HL-60 (cell line): ENCODE results near the gene MRPL23.

Experiments used
- DNase-seq, 2 experiments: peaks; one replicate each; pipeline ENCODE4 v3.0.0-alpha.2; 2010 to 2020; ENCODE audit warnings: low read depth in 1 of 2, low spot score in 1 of 2
- H3K27ac ChIP-seq: fragments of 250-450 bp; sonication (Bioruptor Pico); replicated peaks from 2 replicates; pipeline ENCODE4 v1.5.1; 2020; ENCODE audit warnings: mild to moderate bottlenecking, moderate library complexity
- H3K27me3 ChIP-seq: fragments of 250-450 bp; sonication (Bioruptor Pico); 2 replicates; pipeline ENCODE4 v1.5.1; 2021; ENCODE audit warnings: mild to moderate bottlenecking, moderate library complexity; ENCODE audit not compliant: insufficient read depth, poor library complexity, severe bottlenecking
- H3K4me3 ChIP-seq: replicated peaks from 2 replicates; pipeline ENCODE4 v1.5.1; 2011; ENCODE audit warnings: mild to moderate bottlenecking, control low read depth, low read length; ENCODE audit not compliant: insufficient read depth
- GABPA ChIP-seq: IDR thresholded peaks from 2 replicates; pipeline ENCODE4 v1.6.1; 2012; ENCODE audit warnings: low read depth
- POLR2AphosphoS5 ChIP-seq: IDR thresholded peaks from 2 replicates; pipeline ENCODE4 v1.6.1; 2012; ENCODE audit warnings: low read depth
- SPI1 ChIP-seq: IDR thresholded peaks from 2 replicates; pipeline ENCODE4 v1.6.1; 2012; ENCODE audit warnings: low read depth, mild to moderate bottlenecking, borderline replicate concordance
- TF ChIP-seq, protein P1 (sequence below): IDR thresholded peaks from 2 replicates; pipeline ENCODE4 v1.6.1; 2012; ENCODE audit warnings: low read depth; ENCODE audit not compliant: insufficient replicate concordance
- TF ChIP-seq, protein P2 (sequence below): IDR thresholded peaks from one replicate; pipeline ENCODE4 v1.5.1; 2011; ENCODE audit warnings: low read length, control low read depth, inconsistent platforms; ENCODE audit not compliant: insufficient read depth

MRPL23 gene

DNA sequence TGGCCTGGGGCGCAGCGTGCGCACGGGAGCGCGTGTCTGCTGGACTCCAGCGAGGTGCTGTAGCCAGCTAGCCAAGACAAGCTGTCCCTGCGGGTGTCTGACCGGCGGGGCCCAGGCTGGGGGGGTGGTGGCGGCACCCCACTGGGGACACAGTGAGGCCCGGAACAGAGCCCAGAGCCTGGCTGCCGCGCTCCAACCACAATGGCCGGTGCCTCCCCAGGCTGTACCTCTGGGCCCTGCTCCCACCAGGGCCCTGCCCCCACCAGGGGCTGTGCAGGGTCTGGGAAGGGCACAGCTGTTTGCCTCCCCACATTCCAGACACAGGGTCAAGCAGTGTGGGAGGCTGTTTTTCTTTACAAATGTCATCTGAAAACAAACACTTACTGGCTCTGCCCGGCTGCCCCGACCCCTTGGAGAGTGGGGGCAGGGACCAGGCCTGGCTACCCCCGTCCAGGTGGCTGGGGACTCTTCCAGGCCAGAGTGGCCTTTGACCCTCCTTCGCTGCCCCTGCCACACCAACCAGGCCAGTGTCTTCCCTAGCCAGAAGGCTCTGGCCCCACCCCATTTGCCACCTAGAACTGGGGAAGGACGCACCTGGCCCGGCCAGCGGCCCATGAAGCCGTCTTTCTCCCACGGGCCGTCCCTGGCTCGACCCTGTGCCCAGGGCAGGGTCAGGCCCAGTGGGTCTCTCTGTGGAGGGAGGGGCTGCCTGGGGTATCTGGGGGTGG, 35.9 kb downstream of the MRPL23 start:
- no peaks in the 10 kb centered on the region for H3K27me3 ChIP-seq
- no peak for DNase-seq
- no peak overlapping the region for H3K27ac ChIP-seq
- TF ChIP-seq SPI1 (no peak), GABPA (no peak), POLR2AphosphoS5 (no peak)
- TF ChIP-seq, protein P1, sequence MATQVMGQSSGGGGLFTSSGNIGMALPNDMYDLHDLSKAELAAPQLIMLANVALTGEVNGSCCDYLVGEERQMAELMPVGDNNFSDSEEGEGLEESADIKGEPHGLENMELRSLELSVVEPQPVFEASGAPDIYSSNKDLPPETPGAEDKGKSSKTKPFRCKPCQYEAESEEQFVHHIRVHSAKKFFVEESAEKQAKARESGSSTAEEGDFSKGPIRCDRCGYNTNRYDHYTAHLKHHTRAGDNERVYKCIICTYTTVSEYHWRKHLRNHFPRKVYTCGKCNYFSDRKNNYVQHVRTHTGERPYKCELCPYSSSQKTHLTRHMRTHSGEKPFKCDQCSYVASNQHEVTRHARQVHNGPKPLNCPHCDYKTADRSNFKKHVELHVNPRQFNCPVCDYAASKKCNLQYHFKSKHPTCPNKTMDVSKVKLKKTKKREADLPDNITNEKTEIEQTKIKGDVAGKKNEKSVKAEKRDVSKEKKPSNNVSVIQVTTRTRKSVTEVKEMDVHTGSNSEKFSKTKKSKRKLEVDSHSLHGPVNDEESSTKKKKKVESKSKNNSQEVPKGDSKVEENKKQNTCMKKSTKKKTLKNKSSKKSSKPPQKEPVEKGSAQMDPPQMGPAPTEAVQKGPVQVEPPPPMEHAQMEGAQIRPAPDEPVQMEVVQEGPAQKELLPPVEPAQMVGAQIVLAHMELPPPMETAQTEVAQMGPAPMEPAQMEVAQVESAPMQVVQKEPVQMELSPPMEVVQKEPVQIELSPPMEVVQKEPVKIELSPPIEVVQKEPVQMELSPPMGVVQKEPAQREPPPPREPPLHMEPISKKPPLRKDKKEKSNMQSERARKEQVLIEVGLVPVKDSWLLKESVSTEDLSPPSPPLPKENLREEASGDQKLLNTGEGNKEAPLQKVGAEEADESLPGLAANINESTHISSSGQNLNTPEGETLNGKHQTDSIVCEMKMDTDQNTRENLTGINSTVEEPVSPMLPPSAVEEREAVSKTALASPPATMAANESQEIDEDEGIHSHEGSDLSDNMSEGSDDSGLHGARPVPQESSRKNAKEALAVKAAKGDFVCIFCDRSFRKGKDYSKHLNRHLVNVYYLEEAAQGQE, result no peak
- TF ChIP-seq, protein P2, sequence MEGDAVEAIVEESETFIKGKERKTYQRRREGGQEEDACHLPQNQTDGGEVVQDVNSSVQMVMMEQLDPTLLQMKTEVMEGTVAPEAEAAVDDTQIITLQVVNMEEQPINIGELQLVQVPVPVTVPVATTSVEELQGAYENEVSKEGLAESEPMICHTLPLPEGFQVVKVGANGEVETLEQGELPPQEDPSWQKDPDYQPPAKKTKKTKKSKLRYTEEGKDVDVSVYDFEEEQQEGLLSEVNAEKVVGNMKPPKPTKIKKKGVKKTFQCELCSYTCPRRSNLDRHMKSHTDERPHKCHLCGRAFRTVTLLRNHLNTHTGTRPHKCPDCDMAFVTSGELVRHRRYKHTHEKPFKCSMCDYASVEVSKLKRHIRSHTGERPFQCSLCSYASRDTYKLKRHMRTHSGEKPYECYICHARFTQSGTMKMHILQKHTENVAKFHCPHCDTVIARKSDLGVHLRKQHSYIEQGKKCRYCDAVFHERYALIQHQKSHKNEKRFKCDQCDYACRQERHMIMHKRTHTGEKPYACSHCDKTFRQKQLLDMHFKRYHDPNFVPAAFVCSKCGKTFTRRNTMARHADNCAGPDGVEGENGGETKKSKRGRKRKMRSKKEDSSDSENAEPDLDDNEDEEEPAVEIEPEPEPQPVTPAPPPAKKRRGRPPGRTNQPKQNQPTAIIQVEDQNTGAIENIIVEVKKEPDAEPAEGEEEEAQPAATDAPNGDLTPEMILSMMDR, result no peak
- no peak overlapping the region for H3K4me3 ChIP-seq

DNA sequence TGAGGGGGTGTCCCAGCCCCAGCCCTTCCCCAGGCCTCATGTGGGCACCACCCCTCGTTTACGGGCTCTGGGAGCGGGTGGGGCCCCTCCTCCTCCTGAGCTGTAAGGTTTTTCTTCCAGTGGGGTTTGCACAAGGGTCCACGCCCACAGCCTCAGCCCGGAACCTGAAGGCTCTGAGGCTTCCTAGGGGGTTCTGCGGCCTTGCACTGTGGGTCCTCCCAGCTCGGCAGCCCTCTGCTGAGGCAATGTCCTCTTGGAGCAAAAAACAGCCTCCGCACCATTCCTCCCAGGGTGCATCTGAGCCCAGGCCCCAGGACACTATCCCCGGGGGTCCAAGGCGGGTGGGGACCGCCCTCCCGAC, 36.4 kb downstream of the MRPL23 start:
- DNase-seq, result no peak
- TF ChIP-seq, protein P2, result no peak
- TF ChIP-seq SPI1, result no peak
- TF ChIP-seq, protein P1, result no peak
- Histone ChIP-seq H3K27ac (no peak overlapping the region), H3K27me3 (no peaks in the 10 kb centered on the region), H3K4me3 (no peak overlapping the region)

DNA sequence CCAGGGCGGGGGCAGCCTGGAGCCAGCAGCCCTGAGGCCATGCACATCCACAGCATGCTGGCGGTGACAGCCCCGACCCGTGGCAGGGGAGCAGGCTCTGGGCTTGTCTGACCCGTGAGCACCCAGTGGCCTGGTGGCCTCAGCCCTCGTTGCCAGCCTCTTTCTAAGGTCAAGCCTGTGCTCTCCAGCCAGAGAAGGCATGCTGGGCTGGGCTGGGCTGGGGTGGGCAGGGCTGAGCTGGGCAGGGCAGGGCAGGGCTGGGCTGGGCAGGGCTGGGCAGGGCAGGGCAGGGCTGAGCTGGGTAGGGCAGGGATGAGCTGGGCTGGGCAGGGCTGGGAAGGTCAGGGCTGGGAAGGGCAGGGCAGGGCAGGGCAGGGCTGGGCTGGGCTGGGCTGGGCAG, 39.9 kb downstream of the MRPL23 start:
- no peak overlapping the region for H3K27ac ChIP-seq
- TF ChIP-seq, protein P1, result no peak
- TF ChIP-seq GABPA (no peak), POLR2AphosphoS5 (no peak), SPI1 (no peak)
- TF ChIP-seq, protein P2, result no peak
- no peaks in the 10 kb centered on the region for H3K27me3 ChIP-seq
- DNase-seq, result no peak
- H3K4me3 ChIP-seq, result no peak overlapping the region
